ENCODE measurements around the gene SORCS1. TPM values are rescaled to one million over a fixed set of nuclear protein-coding genes. Genes with fewer than 3 reads are reported as not detected.

The SORCS1 gene
- total and polyA plus RNA-seq, 4 donors: 0.04 to 3.5 (median 0.05) TPM

- H3K9ac ChIP-seq (ENCODE audit: insufficient read depth in 1 of 2, low read length in 2 of 2): no peak overlapping the region
- no peak for TF ChIP-seq CTCF (IDR thresholded peaks at IDR 0.05; ENCODE audit: control extremely low read depth, extremely low read depth)
- H3K4me3 ChIP-seq: no peak overlapping the region
- ATAC-seq (ENCODE audit: insufficient read depth, low FRiP score): no peak
- no peaks in the 10 kb centered on the region for H3K9me3 ChIP-seq (ENCODE audit: control insufficient read depth in 4 of 4, insufficient read depth in 3 of 4, low read length in 3 of 4)
- no peaks in the 10 kb centered on the region for H3K27me3 ChIP-seq (ENCODE audit: control insufficient read depth in 3 of 3, insufficient read depth in 3 of 3, low read length in 2 of 3)
- H3K4me1 ChIP-seq (ENCODE audit: control insufficient read depth in 5 of 5, insufficient read depth in 5 of 5, low read length in 5 of 5): peaks cover 0 to 7% (median 5%) of the 10 kb centered on the region in 5 donors
- no peak for DNase-seq
- no peaks in the 10 kb centered on the region for H3K36me3 ChIP-seq (ENCODE audit: control insufficient read depth in 4 of 4, insufficient read depth in 4 of 4, low read length in 4 of 4)
- H3K27ac ChIP-seq (ENCODE audit: low read depth in 1 of 2, low read length in 1 of 2): no peak overlapping the region
- 92% methylated on average over 3 of the region's 3 CpGs for WGBS, 2 donors
Measured at GRCh38 chr10:106788982-106789381, 375.5 kb downstream of the SORCS1 start.

GRCh38 chr10:106785528-106785927 lies 379.0 kb downstream of the SORCS1 start:
- WGBS, 2 donors: 62 to 80% methylated on average over 3 of the region's 3 CpGs

GRCh38 chr10:106780632-106781031 lies 383.9 kb downstream of the SORCS1 start:
- no peak for ATAC-seq (ENCODE audit: insufficient read depth, low FRiP score)
- DNase-seq: no peak
- H3K9ac ChIP-seq (ENCODE audit: insufficient read depth in 1 of 2, low read length in 2 of 2): no peak overlapping the region
- H3K27me3 ChIP-seq (ENCODE audit: control insufficient read depth in 3 of 3, insufficient read depth in 3 of 3, low read length in 2 of 3): no peaks in the 10 kb centered on the region
- H3K4me1 ChIP-seq (ENCODE audit: control insufficient read depth in 5 of 5, insufficient read depth in 5 of 5, low read length in 5 of 5): peaks cover 0 to 6% (median 4%) of the 10 kb centered on the region in 5 donors
- no peak overlapping the region for H3K27ac ChIP-seq (ENCODE audit: low read depth in 1 of 2, low read length in 1 of 2)
- no peaks in the 10 kb centered on the region for H3K36me3 ChIP-seq (ENCODE audit: control insufficient read depth in 4 of 4, insufficient read depth in 4 of 4, low read length in 4 of 4)
- no peak for TF ChIP-seq CTCF (IDR thresholded peaks at IDR 0.05; ENCODE audit: control extremely low read depth, extremely low read depth)
- H3K4me3 ChIP-seq: no peak overlapping the region
- no peaks in the 10 kb centered on the region for H3K9me3 ChIP-seq (ENCODE audit: control insufficient read depth in 4 of 4, insufficient read depth in 3 of 4, low read length in 3 of 4)
- 53 to 70% methylated on average over 3 of the region's 3 CpGs for WGBS, 2 donors

More at GRCh38 chr10:106785528-106785927, 379.0 kb downstream of the SORCS1 start:
- no peak for ATAC-seq (ENCODE audit: insufficient read depth, low FRiP score)
- Histone ChIP-seq H3K27me3 (ENCODE audit: control insufficient read depth in 3 of 3, insufficient read depth in 3 of 3, low read length in 2 of 3) (no peaks in the 10 kb centered on the region), H3K9ac (ENCODE audit: insufficient read depth in 1 of 2, low read length in 2 of 2) (no peak overlapping the region), H3K9me3 (ENCODE audit: control insufficient read depth in 4 of 4, insufficient read depth in 3 of 4, low read length in 3 of 4) (no peaks in the 10 kb centered on the region), H3K27ac (ENCODE audit: low read depth in 1 of 2, low read length in 1 of 2) (no peak overlapping the region), H3K36me3 (ENCODE audit: control insufficient read depth in 4 of 4, insufficient read depth in 4 of 4, low read length in 4 of 4) (no peaks in the 10 kb centered on the region), H3K4me3 (no peak overlapping the region), H3K4me1 (ENCODE audit: control insufficient read depth in 5 of 5, insufficient read depth in 5 of 5, low read length in 5 of 5) (peaks cover 0 to 6% (median 4%) of the 10 kb centered on the region in 5 donors)
- TF ChIP-seq CTCF (IDR thresholded peaks at IDR 0.05; ENCODE audit: control extremely low read depth, extremely low read depth): no peak
- DNase-seq: no peak

- no peak overlapping the region for H3K4me3 ChIP-seq
- no peak overlapping the region for H3K27ac ChIP-seq (ENCODE audit: low read depth in 1 of 2, low read length in 1 of 2)
- TF ChIP-seq CTCF (IDR thresholded peaks at IDR 0.05; ENCODE audit: control extremely low read depth, extremely low read depth): no peak
- H3K9me3 ChIP-seq (ENCODE audit: control insufficient read depth in 4 of 4, insufficient read depth in 3 of 4, low read length in 3 of 4): no peaks in the 10 kb centered on the region
- ATAC-seq (ENCODE audit: insufficient read depth, low FRiP score): no peak
- no peaks in the 10 kb centered on the region for H3K36me3 ChIP-seq (ENCODE audit: control insufficient read depth in 4 of 4, insufficient read depth in 4 of 4, low read length in 4 of 4)
- no peak overlapping the region for H3K9ac ChIP-seq (ENCODE audit: insufficient read depth in 1 of 2, low read length in 2 of 2)
- DNase-seq: no peak
- no peaks in the 10 kb centered on the region for H3K27me3 ChIP-seq (ENCODE audit: control insufficient read depth in 3 of 3, insufficient read depth in 3 of 3, low read length in 2 of 3)
- peaks cover 0 to 6% (median 4%) of the 10 kb centered on the region in 5 donors for H3K4me1 ChIP-seq (ENCODE audit: control insufficient read depth in 5 of 5, insufficient read depth in 5 of 5, low read length in 5 of 5)
- WGBS, 2 donors: 31 to 41% methylated on average over 1 of the region's 1 CpG
Measured at GRCh38 chr10:106777841-106778240, 386.7 kb downstream of the SORCS1 start.

Measured in lung (tissue), 12 donors.